Retinal pigment epithelial cell (primary cell): ENCODE data around the gene EPHA3.

Experiments used
- DNase-seq: peaks from one replicate; pipeline ENCODE4 v3.0.0-alpha.2; 2010; ENCODE audit warnings: low read depth
- H3K4me3 ChIP-seq: 2 replicates; pipeline ENCODE4 v1.5.1; 2011; ENCODE audit warnings: mild to moderate bottlenecking, low read length, control low read depth, moderate library complexity
- TF ChIP-seq, protein P1 (sequence below): conservative IDR thresholded peaks from 2 replicates; pipeline ENCODE4 v1.5.1; 2011; ENCODE audit warnings: low read depth, low read length, control low read depth, inconsistent platforms

Gene EPHA3

DNA sequence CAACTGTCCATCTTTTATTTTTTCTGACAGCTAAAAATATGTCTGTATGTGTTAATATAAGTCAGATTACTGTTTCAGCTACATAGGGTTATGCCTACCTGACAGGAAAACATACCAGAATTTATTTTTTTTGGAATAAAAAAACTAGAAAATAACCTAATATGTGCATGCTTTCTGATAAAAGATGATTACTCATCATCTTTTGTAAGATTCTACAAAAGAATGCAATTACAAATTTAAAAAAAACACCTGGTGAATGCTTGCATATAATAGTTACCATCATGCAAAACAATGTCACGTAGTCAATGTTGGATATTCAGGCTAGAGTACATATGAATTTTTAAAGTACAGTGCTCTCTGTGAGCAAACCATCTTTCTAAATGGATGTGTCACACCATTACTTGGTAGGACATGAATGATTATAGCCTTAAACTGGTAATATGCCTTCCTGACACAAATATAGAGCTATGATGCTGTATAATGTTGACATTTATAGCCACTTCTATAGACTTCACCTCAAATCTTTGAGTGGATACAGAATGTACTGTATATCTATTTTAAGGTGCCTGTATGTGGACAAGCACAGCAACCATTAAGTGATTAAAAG is 180.6 kb downstream of the EPHA3 start:
- no peak for DNase-seq
- TF ChIP-seq, protein P1, sequence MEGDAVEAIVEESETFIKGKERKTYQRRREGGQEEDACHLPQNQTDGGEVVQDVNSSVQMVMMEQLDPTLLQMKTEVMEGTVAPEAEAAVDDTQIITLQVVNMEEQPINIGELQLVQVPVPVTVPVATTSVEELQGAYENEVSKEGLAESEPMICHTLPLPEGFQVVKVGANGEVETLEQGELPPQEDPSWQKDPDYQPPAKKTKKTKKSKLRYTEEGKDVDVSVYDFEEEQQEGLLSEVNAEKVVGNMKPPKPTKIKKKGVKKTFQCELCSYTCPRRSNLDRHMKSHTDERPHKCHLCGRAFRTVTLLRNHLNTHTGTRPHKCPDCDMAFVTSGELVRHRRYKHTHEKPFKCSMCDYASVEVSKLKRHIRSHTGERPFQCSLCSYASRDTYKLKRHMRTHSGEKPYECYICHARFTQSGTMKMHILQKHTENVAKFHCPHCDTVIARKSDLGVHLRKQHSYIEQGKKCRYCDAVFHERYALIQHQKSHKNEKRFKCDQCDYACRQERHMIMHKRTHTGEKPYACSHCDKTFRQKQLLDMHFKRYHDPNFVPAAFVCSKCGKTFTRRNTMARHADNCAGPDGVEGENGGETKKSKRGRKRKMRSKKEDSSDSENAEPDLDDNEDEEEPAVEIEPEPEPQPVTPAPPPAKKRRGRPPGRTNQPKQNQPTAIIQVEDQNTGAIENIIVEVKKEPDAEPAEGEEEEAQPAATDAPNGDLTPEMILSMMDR = no peak
- no peak overlapping the region for H3K4me3 ChIP-seq

DNA sequence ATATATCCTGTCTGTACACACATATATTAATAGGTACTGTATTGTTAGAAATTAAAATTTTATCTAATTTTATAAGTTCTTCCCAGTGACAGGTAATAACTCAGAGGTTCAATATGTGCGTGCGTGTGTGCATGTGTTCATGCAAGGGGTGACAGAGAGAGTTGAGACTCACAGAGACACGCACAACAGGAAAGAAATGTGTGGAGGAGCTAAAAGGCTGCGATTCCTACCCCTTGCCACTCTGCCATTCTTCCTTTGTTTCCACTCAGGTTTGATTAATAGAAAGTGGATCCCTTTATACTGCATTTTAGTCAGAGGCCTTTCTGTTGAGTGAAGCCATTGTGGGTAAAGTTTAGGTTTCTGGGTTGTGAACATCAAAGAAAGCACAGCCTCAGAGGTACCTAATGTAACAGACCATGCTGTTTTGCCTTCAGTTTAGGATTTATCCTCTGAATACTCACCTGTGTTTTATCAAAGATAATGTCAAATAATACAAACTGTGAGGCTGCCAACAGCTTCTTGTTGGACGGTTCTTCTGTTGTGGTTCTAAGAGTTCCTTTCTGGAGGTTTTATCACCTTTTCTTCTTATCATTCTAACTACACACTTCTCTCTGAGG is 182.3 kb downstream of the EPHA3 start:
- H3K4me3 ChIP-seq = no peak overlapping the region
- TF ChIP-seq, protein P1 = no peak
- no peak for DNase-seq

DNA sequence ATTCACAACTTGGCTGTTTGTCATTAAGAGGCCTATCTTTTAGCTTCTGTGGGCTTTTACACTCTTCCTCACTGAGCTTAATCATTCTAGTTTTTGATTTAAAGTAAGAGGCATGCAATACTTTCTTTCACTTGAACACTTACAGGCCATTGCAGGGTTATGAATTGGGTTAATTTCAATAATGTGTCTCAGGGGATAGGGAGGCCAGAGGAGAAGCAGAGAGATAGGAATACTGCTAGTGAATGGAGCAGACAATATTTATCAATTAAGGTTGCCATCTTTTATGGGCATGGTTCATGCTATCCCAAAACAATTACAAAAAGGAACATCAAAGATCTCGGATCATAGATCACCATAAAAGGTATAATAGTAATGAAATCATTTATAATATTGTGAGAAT is 189.8 kb downstream of the EPHA3 start:
- DNase-seq = no peak
- no peak overlapping the region for H3K4me3 ChIP-seq
- TF ChIP-seq, protein P1 = no peak

DNA sequence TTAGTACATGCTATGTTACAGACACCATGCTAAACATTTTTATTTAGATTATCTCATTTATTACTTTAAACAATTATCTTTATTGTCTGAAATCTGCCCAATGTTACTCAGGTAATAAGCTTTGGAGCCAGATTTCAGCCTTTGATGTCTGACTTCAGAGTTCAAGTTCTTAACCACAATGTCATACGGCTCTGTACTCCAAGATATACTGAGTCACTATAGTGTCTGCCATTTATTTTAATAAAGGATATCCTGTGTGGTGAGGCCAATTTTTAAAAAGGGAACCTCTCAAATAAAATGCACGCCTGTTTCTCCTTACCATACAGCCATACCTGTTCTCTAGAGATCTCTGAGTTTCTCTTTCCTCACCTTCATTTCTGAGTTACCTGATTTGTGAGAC is 193.1 kb downstream of the EPHA3 start:
- TF ChIP-seq, protein P1 = no peak
- no peak overlapping the region for H3K4me3 ChIP-seq
- no peak for DNase-seq

DNA sequence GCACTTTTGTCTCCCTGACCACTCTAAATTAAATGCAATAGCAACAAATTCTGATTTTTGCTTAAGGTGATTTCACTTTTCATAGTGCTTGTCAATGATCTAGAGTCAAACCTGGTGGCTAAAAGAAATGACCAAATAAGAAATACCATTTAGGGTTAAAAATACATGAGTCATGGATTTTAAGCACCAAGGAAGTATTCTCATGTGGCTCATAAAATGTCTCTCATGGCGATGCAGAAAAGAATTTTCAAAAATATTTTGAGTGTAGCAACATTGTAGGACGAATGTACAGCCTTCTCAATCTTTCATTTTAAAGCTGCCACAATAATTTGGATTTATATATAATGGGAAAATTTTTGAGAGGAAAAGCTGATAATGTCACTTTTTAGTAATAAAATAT is 193.6 kb downstream of the EPHA3 start:
- TF ChIP-seq, protein P1 = no peak
- no peak for DNase-seq
- no peak overlapping the region for H3K4me3 ChIP-seq

DNA sequence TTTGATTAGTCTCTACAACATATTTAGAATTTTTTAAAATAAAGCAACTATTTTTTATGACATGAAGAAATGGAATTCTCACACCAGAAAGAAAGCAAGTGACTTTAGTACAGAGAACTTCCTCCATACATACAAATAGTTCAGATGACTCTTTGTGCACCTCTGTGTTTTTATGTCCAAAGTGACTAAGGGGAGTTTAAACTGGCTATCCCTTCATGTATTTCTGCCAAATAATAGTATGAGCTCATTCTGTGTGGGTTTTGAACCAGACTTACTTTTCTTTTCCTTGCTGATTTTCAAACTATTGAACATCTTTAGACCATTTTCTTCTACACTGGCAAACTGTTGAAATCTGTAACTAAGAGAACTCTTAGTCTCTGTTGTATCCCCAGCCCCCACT is 196.3 kb downstream of the EPHA3 start:
- DNase-seq = no peak
- no peak overlapping the region for H3K4me3 ChIP-seq
- TF ChIP-seq, protein P1 = no peak

DNA sequence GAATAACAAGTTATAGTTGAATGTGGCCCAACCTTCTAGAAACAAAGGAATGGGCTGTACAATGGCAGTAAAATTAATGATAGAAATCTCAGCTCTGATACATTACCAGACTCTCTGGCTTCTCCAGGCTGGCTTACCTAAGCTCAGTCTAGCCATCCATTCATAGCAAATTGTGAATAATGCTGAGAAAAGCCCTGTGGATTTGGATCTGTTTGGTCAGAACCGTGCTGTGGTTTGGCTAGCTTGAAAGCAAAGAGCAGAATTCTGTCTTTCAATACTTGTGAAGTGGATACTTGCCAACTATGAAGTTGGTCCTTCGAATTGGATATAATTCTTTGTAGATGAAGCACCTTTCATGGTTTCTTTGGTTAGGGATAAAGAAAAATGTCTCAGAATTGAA is 199.1 kb downstream of the EPHA3 start:
- no peak overlapping the region for H3K4me3 ChIP-seq
- TF ChIP-seq, protein P1 = no peak
- no peak for DNase-seq
